ENCODE data around the gene HIRA. TPM values are rescaled to one million over a fixed set of nuclear protein-coding genes. Genes with fewer than 3 reads are reported as not detected.
A peak's percentile ranks its signal among the peaks of the same experiment; 100 is the strongest.

HIRA gene
- polyA plus RNA-seq, 3 donors: 1.8 to 20.7 (median 2.6) TPM

GRCh38 chr22:19396934-19397733 lies 34.4 kb downstream of the HIRA start:
- intact Hi-C loops (cut with micrococcal nuclease): no loop called here
- no peak for DNase-seq
- Mint-ChIP-seq H3K9me3 (no peaks in the 10 kb centered on the region), H3K27me3 (ENCODE audit: low read depth in 3 of 3) (peaks cover 0 to 2% (median 0%) of the 10 kb centered on the region in 3 donors), H3K4me1 (no peaks in the 10 kb centered on the region), H3K36me3 (peaks cover 87 to 95% of the 10 kb centered on the region in 2 donors), H3K27ac (peak overlapping the region in 1 of 7 donors; percentile 6), H3K4me3 (no peak overlapping the region)
- H3K4me1 ChIP-seq (ENCODE audit: control insufficient read depth in 1 of 2, insufficient read depth in 2 of 2, low read length in 2 of 2): no peaks in the 10 kb centered on the region
- no peak overlapping the region for H3K27ac ChIP-seq (ENCODE audit: low read depth in 1 of 2, low read length in 2 of 2)
- no peaks in the 10 kb centered on the region for H3K79me2 ChIP-seq (ENCODE audit: insufficient read depth, low read length)
- no peaks in the 10 kb centered on the region for H3K27me3 ChIP-seq (ENCODE audit: control insufficient read depth in 2 of 2, insufficient read depth in 2 of 2, low read length in 2 of 2)
- TF ChIP-seq CTCF (IDR thresholded peaks at IDR 0.05): no peak
- no peak overlapping the region for H3K4me3 ChIP-seq (replicated peaks in 1 of 3; ENCODE audit: low read depth in 2 of 3, low read length in 3 of 3)
- H3K36me3 ChIP-seq (replicated peaks in 1 of 2; ENCODE audit: control insufficient read depth in 1 of 2, insufficient read depth in 2 of 2, low read length in 2 of 2): peaks cover 87 to 100% of the 10 kb centered on the region in 2 donors
- H3K9me3 ChIP-seq (replicated peaks in 1 of 2; ENCODE audit: control insufficient read depth in 1 of 2, insufficient read depth in 1 of 2, low read length in 2 of 2): no peaks in the 10 kb centered on the region
- no peak overlapping the region for H3K9ac ChIP-seq (ENCODE audit: insufficient read depth, low read length, poor library complexity, severe bottlenecking)
- 100% methylated on average over 2 of the region's 6 CpGs for WGBS (ENCODE audit: insufficient coverage)
- H4K20me1 ChIP-seq (ENCODE audit: insufficient read depth, low read length): no peaks in the 10 kb centered on the region
- no peak overlapping the region for H3K4me2 ChIP-seq (replicated peaks; ENCODE audit: extremely low read depth, low read length, poor library complexity, severe bottlenecking)
- H2AFZ ChIP-seq (ENCODE audit: insufficient read depth, low read depth, low read length, poor library complexity, severe bottlenecking): no peak overlapping the region

- Histone ChIP-seq H4K20me1 (ENCODE audit: insufficient read depth, low read length) (no peaks in the 10 kb centered on the region), H2AFZ (ENCODE audit: insufficient read depth, low read depth, low read length, poor library complexity, severe bottlenecking) (no peak overlapping the region), H3K4me2 (replicated peaks; ENCODE audit: extremely low read depth, low read length, poor library complexity, severe bottlenecking) (no peak overlapping the region), H3K9ac (ENCODE audit: insufficient read depth, low read length, poor library complexity, severe bottlenecking) (no peak overlapping the region), H3K36me3 (replicated peaks in 1 of 2; ENCODE audit: control insufficient read depth in 1 of 2, insufficient read depth in 2 of 2, low read length in 2 of 2) (peaks cover 89 to 100% of the 10 kb centered on the region in 2 donors), H3K79me2 (ENCODE audit: insufficient read depth, low read length) (no peaks in the 10 kb centered on the region), H3K27ac (ENCODE audit: low read depth in 1 of 2, low read length in 2 of 2) (no peak overlapping the region), H3K4me3 (replicated peaks in 1 of 3; ENCODE audit: low read depth in 2 of 3, low read length in 3 of 3) (no peak overlapping the region), H3K9me3 (replicated peaks in 1 of 2; ENCODE audit: control insufficient read depth in 1 of 2, insufficient read depth in 1 of 2, low read length in 2 of 2) (no peaks in the 10 kb centered on the region), H3K4me1 (ENCODE audit: control insufficient read depth in 1 of 2, insufficient read depth in 2 of 2, low read length in 2 of 2) (no peaks in the 10 kb centered on the region), H3K27me3 (ENCODE audit: control insufficient read depth in 2 of 2, insufficient read depth in 2 of 2, low read length in 2 of 2) (no peaks in the 10 kb centered on the region)
- no peaks in the 10 kb centered on the region for H3K9me3 Mint-ChIP-seq
- peaks cover 0 to 2% (median 0%) of the 10 kb centered on the region in 3 donors for H3K27me3 Mint-ChIP-seq (ENCODE audit: low read depth in 3 of 3)
- no peak for TF ChIP-seq CTCF (IDR thresholded peaks at IDR 0.05)
- no peaks in the 10 kb centered on the region for H3K4me1 Mint-ChIP-seq
- 87% methylated on average over 5 of the region's 6 CpGs for WGBS (ENCODE audit: insufficient coverage)
- no peak for DNase-seq
- peaks cover 86 to 95% of the 10 kb centered on the region in 2 donors for H3K36me3 Mint-ChIP-seq
- H3K4me3 Mint-ChIP-seq: no peak overlapping the region
- no peak overlapping the region for H3K27ac Mint-ChIP-seq
- intact Hi-C loops (cut with micrococcal nuclease): no loop called here
These were observed 35.0 kb downstream of the HIRA start for GRCh38 chr22:19396561-19396933.
